HCT116 (cell line): ENCODE results near the gene LINC00305.

Experiments
- POLR2A ChIP-seq: IDR thresholded peaks from 2 replicates; pipeline ENCODE4 v1.7.0; 2011; ENCODE audit warnings: borderline replicate concordance; ENCODE audit not compliant: insufficient read depth, insufficient read length; ENCODE audit errors: extremely low read depth
- TF ChIP-seq, protein P1 (sequence below): IDR thresholded peaks from 2 replicates; pipeline ENCODE4 v1.6.1; 2012
- TF ChIP-seq, protein P2 (sequence below), 3 experiments: fragments of 200-600 bp in 1 of 3; sonication (generic) in 1 of 3; IDR thresholded peaks in 2 of 3; conservative IDR thresholded peaks in 1 of 3; 2 replicates each; pipeline ENCODE4 v1.5.1; 2012 to 2017; ENCODE audit warnings: low read depth in 2 of 3, low read length in 2 of 3, antibody characterized with exemption in 1 of 3, borderline replicate concordance in 1 of 3, control low read depth in 1 of 3, mild to moderate bottlenecking in 1 of 3, mixed read lengths in 1 of 3, mixed run types in 1 of 3, moderate library complexity in 1 of 3; ENCODE audit not compliant: insufficient read depth in 1 of 3

DNA sequence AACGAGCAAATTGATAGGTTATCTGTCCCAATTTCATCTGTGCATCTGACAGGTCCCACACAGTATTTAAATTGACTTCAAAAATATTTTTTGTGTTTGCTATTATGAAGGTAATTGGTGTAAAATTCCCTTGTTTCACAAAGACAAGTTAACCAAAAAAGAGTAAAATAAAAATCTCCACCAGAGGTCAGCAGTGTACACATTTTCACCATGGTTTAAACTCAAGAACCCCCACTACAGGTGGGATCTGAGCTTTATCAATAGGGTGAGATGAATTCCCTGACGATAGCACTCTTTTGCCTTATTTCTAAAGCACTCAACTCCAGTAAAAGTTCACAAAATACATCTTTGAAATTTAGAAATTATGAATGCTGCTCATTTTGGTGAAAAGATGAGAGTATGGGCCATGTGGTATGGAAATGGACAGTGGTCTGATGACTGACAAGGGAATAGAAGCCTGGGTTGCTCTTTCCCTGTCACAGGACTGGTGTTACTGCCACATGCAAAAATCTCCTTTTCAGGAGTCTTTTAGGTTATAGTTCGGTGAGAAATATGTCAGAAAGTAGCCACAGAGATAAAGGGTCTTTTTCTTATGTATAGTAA is 111.0 kb downstream of the LINC00305 start:
- no peak for TF ChIP-seq POLR2A
- TF ChIP-seq, protein P1, sequence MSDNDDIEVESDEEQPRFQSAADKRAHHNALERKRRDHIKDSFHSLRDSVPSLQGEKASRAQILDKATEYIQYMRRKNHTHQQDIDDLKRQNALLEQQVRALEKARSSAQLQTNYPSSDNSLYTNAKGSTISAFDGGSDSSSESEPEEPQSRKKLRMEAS, result no peak
- TF ChIP-seq, protein P2, sequence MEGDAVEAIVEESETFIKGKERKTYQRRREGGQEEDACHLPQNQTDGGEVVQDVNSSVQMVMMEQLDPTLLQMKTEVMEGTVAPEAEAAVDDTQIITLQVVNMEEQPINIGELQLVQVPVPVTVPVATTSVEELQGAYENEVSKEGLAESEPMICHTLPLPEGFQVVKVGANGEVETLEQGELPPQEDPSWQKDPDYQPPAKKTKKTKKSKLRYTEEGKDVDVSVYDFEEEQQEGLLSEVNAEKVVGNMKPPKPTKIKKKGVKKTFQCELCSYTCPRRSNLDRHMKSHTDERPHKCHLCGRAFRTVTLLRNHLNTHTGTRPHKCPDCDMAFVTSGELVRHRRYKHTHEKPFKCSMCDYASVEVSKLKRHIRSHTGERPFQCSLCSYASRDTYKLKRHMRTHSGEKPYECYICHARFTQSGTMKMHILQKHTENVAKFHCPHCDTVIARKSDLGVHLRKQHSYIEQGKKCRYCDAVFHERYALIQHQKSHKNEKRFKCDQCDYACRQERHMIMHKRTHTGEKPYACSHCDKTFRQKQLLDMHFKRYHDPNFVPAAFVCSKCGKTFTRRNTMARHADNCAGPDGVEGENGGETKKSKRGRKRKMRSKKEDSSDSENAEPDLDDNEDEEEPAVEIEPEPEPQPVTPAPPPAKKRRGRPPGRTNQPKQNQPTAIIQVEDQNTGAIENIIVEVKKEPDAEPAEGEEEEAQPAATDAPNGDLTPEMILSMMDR (IDR thresholded peaks at IDR 0.05 in 2 of 3, conservative IDR thresholded peaks at IDR 0.05 in 1 of 3; ENCODE audit: borderline replicate concordance in 1 of 3, insufficient read depth in 1 of 3, low read depth in 2 of 3, low read length in 2 of 3), result peak; percentile 43 to 61 (median 43); a peak in 4 of 6 replicates
